GM20000 (cell line): ENCODE results near the gene UCN3.

Experiments used
- DNase-seq: peaks from one replicate; pipeline ENCODE4 v3.0.0; 2012; ENCODE audit warnings: low spot score
- CTCF ChIP-seq: IDR thresholded peaks from 2 replicates; pipeline ENCODE4 v1.5.1; 2012; ENCODE audit warnings: mild to moderate bottlenecking, control low read depth; ENCODE audit errors: extremely low read depth, missing control alignments

The UCN3 gene

GRCh38 chr10:5364374-5364773 is 392 bp upstream of the UCN3 start:
- no peak for TF ChIP-seq CTCF
- DNase-seq = no peak

DNA sequence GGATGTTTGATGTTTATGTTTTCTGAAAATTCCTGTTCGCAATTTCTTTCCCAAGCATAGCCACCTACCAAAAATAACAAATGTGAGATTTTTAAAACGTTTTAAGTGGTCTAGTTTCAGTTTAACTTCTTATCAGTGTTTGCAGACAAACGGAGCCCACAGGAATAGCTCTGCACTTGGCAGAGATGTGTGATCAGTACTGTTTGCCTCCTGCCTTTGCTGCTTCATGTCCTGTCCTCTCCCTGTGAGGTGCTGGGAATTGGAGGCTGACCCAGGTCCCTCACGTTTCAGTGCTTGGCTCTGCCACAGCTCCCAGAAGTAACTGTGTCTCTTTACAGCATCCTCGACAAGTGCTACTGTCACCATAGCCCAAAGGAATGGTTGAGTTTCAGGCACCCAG is 1.2 kb downstream of the UCN3 start:
- TF ChIP-seq CTCF = no peak
- DNase-seq = no peak

DNA sequence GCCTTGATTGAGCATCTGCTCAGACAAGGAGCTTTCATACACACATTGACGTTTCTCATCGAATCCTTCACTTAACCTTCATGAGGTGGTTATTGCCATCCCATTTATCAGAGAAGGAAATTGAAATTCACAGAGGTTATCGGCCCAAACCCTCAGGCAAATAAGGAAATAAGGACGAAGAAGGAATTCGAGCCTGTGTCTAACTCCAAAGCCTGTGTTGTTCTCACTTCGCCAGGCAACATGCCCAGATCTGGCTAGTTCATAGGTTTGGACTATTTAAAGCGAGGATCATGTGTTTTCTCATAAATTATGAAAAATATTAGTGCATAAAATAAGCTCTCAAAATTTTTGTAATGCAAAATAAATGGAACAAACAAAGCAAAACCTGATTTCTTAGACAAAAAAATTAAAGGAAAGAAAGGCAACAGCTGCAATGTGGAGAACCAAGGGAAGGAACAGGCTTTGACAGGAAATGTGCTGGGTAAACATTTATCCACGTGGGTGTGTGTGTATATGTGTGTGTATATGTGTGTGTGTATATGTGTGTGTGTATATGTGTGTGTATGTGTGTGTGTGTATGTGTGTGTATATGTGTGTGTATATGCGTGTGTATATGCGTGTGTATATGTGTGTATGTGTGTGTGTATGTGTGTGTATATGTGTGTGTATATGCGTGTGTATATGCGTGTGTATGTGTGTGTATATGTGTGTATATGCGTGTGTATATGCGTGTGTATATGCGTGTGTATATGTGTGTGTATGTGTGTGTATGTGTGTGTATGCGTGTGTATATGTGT is 4.8 kb downstream of the UCN3 start:
- no peak for TF ChIP-seq CTCF
- DNase-seq = no peak

DNA sequence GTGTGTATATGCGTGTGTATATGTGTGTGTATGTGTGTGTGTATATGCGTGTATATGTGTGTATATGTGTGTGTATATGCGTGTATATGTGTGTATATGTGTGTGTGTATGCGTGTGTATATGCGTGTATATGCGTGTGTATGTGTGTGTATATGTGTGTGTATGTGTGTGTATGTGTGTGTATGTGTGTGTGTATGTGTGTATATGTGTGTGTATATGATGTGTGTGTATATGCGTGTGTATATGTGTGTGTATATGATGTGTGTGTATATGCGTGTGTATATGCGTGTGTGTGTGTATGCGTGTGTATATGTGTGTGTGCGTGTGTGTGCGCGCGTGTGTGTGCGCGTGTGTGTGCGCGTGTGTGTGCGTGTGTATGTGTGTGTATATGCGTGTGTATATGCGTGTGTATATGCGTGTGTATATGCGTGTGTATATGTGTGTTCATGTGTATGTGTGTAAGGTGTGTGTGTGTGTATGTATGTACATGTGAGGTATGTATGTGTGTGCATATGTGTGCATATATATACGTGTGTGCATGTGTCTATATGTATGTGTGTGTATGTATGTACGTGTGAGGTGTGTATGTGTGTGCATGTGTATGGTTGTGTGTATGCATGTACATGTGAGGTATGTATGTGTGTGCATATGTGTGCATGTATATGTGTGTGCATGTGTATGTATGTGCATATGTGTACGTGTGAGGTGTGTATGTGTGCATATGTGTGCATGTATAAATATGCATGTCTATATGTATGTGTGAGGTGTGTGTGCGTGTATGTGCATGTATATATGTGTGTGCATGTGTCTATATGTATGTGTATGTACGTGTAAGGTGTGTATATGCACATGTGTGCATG is 6.0 kb downstream of the UCN3 start:
- DNase-seq = no peak
- TF ChIP-seq CTCF = no peak

GRCh38 chr10:5373307-5373706 is 8.5 kb downstream of the UCN3 start:
- no peak for TF ChIP-seq CTCF

GRCh38 chr10:5373891-5374611 is 9.3 kb downstream of the UCN3 start:
- DNase-seq = no peak
- TF ChIP-seq CTCF = no peak

More at GRCh38 chr10:5373307-5373706, 8.5 kb downstream of the UCN3 start:
- no peak for DNase-seq
